ENCODE results near the gene AKT3. TPM values are rescaled to one million over a fixed set of nuclear protein-coding genes. Genes with fewer than 3 reads are reported as not detected.
A peak's percentile ranks its signal among the peaks of the same experiment; 100 is the strongest.
"Not testable (repeated sequence)": the region's sequence is repeated elsewhere in the genome, so short reads cannot be mapped to it uniquely, and the experiment has no call there.

Gene AKT3
- total RNA-seq, 1 donor from 2014 or later, result 38.5 TPM

DNA sequence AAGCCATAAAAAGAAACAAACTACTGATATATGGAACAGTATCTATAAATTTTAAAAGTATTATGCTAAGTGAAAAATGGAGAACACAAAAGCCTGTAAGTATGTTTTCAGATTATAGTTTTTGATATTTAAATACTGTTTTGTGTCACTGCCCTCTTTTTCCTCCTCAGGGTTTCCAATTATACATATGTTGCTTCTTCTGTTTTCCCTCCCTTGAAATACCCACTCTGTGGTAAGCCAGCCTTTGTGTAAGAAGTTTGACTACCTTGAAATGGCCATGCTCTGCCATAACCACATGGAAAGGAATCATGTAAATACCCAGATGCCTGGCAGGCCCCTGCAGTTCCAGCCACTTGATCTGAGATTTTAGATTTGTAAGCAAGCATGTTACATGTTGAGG is 248.3 kb downstream of the AKT3 start:
- Mint-ChIP-seq H3K36me3 (ENCODE audit: low read depth) (peaks cover 38% of the 10 kb centered on the region), H3K4me1 (peaks cover 9% of the 10 kb centered on the region), H3K27ac (no peak overlapping the region), H3K27me3 (no peaks in the 10 kb centered on the region), H3K4me3 (no peak overlapping the region), H3K9me3 (peaks cover 24% of the 10 kb centered on the region)
- intact Hi-C loops (cut with micrococcal nuclease), result no loop called here
- no peak for DNase-seq

- Mint-ChIP-seq H3K9me3 (peaks cover 9% of the 10 kb centered on the region), H3K4me3 (peak overlapping the region; percentile 29), H3K27ac (peak overlapping the region; percentile 62), H3K4me1 (peaks cover 24% of the 10 kb centered on the region), H3K27me3 (no peaks in the 10 kb centered on the region), H3K36me3 (ENCODE audit: low read depth) (peaks cover 22% of the 10 kb centered on the region)
- intact Hi-C loops (cut with micrococcal nuclease), result loop anchor here (2.0 to 5.0 kb wide), 4 partner anchors 14 to 724 kb away; no protein-coding TSS in a partner anchor
- DNase-seq, result peak; percentile 76
Measured at GRCh38 chr1:243598433-243598832, 251.6 kb downstream of the AKT3 start.

DNA sequence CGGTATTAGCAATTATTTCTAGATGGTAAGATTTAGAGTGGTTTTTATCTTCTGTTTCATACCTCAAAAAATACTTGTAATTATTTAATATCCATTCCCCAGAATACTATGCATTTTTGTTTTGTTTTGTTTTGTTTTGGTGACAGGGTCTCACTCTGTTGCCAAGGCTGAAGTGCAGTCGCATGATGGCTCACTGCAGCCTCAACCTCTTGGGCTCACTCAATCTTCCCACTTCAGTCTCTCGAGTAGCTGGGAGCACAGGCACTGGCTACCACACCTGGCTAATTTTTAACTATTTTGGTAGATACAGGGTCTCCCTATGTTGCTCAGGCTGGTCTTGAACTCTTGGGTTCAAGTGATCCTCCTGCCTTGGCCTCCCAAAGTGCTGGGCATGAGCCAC is 252.7 kb downstream of the AKT3 start:
- no peaks in the 10 kb centered on the region for H3K9me3 Mint-ChIP-seq
- intact Hi-C loops (cut with micrococcal nuclease), result loop anchor here (2.0 to 5.0 kb wide), 5 partner anchors 70 to 725 kb away; no protein-coding TSS in a partner anchor
- H3K27me3 Mint-ChIP-seq, result no peaks in the 10 kb centered on the region
- DNase-seq, result peak; percentile 56
- peak overlapping the region; percentile 13 for H3K27ac Mint-ChIP-seq
- H3K4me3 Mint-ChIP-seq, result no peak overlapping the region
- H3K36me3 Mint-ChIP-seq (ENCODE audit: low read depth), result peaks cover 21% of the 10 kb centered on the region
- H3K4me1 Mint-ChIP-seq, result peaks cover 24% of the 10 kb centered on the region

GRCh38 chr1:243596431-243597062 is 253.5 kb downstream of the AKT3 start:
- Mint-ChIP-seq H3K4me3 (peak overlapping the region; percentile 43), H3K27ac (peak overlapping the region; percentile 87), H3K4me1 (peaks cover 24% of the 10 kb centered on the region), H3K9me3 (no peaks in the 10 kb centered on the region), H3K27me3 (no peaks in the 10 kb centered on the region), H3K36me3 (ENCODE audit: low read depth) (peaks cover 19% of the 10 kb centered on the region)
- DNase-seq, result peak; percentile 81
- intact Hi-C loops (cut with micrococcal nuclease), result loop anchor here (1.0 to 5.0 kb wide), 7 partner anchors 8 to 726 kb away; no protein-coding TSS in a partner anchor

GRCh38 chr1:243595527-243596210 is 254.4 kb downstream of the AKT3 start:
- intact Hi-C loops (cut with micrococcal nuclease), result loop anchor here (1.0 to 5.0 kb wide), 7 partner anchors 7 to 727 kb away; no protein-coding TSS in a partner anchor
- DNase-seq, result peak; percentile 66
- H3K9me3 Mint-ChIP-seq, result peaks cover 3% of the 10 kb centered on the region
- H3K27me3 Mint-ChIP-seq, result no peaks in the 10 kb centered on the region
- peak overlapping the region; percentile 43 for H3K4me3 Mint-ChIP-seq
- peaks cover 17% of the 10 kb centered on the region for H3K36me3 Mint-ChIP-seq (ENCODE audit: low read depth)
- H3K4me1 Mint-ChIP-seq, result peaks cover 24% of the 10 kb centered on the region
- H3K27ac Mint-ChIP-seq, result peak overlapping the region; percentile 87

- Mint-ChIP-seq H3K36me3 (ENCODE audit: low read depth) (peaks cover 17% of the 10 kb centered on the region), H3K9me3 (peaks cover 7% of the 10 kb centered on the region), H3K4me3 (no peak overlapping the region), H3K27ac (no peak overlapping the region), H3K4me1 (peaks cover 24% of the 10 kb centered on the region), H3K27me3 (no peaks in the 10 kb centered on the region)
- intact Hi-C loops (cut with micrococcal nuclease), result no loop called here
- no peak for DNase-seq
Measured at GRCh38 chr1:243594455-243594854, 255.6 kb downstream of the AKT3 start.

DNA sequence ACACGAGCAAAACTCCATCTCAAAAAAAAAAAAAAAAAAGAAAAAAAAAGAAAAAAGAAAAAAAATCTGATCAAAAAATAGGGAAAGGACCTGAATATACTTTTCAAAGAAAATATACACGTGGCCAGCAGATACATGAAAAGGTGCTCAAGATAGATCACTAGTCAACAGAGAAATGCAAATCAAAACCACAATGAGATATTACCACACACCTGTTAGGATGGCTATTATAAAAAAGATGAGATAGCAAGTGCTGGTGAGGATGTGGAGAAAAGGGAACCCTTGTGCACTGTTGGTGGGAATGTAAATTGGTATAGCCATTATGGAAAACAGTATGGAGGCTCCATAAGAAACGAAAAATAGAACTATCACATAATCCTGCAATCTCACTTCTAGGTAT is 260.8 kb downstream of the AKT3 start:
- peaks cover 34% of the 10 kb centered on the region for H3K36me3 Mint-ChIP-seq (ENCODE audit: low read depth)

GRCh38 chr1:243587823-243588560 is 262.1 kb downstream of the AKT3 start:
- no peak for DNase-seq
- H3K4me1 Mint-ChIP-seq, result peaks cover 13% of the 10 kb centered on the region
- peaks cover 28% of the 10 kb centered on the region for H3K9me3 Mint-ChIP-seq
- H3K27me3 Mint-ChIP-seq, result no peaks in the 10 kb centered on the region
- peak overlapping the region; percentile 57 for H3K27ac Mint-ChIP-seq
- H3K4me3 Mint-ChIP-seq, result peak overlapping the region; percentile 6
- intact Hi-C loops (cut with micrococcal nuclease), result loop anchor here (1.0 to 10.0 kb wide), 3 partner anchors 8 to 171 kb away; no protein-coding TSS in a partner anchor
- peaks cover 42% of the 10 kb centered on the region for H3K36me3 Mint-ChIP-seq (ENCODE audit: low read depth)

More for the DNA sequence above, 260.8 kb downstream of the AKT3 start:
- H3K9me3 Mint-ChIP-seq, result peaks cover 16% of the 10 kb centered on the region
- not testable (repeated sequence) for DNase-seq, H3K4me3 Mint-ChIP-seq, H3K27ac Mint-ChIP-seq, H3K27me3 Mint-ChIP-seq
- H3K4me1 Mint-ChIP-seq, result peaks cover 13% of the 10 kb centered on the region
- intact Hi-C loops (cut with micrococcal nuclease), result loop anchor here (2.0 to 10.0 kb wide), 2 partner anchors 156 to 172 kb away; no protein-coding TSS in a partner anchor

DNA sequence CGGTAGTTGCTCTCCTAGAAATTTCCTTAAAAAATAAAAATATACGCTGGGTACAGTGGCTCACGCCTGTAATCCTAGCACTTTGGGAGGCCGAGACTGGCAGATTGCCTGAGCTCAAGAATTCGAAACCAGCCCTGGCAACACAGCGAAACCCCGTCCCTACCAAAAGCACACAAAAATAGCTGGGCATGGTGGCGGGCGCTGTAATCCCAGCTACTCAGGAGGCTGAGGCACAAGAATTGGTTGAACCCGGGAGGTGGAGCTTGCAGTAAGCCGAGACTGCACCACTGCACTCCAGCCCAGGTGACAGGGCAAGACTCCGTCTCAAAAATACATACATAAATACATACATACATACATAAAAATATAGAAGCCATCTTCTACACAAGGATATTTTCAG is 262.8 kb downstream of the AKT3 start:
- no peak overlapping the region for H3K27ac Mint-ChIP-seq
- peaks cover 13% of the 10 kb centered on the region for H3K4me1 Mint-ChIP-seq
- no peak overlapping the region for H3K4me3 Mint-ChIP-seq
- H3K36me3 Mint-ChIP-seq (ENCODE audit: low read depth), result peaks cover 47% of the 10 kb centered on the region
- no peaks in the 10 kb centered on the region for H3K27me3 Mint-ChIP-seq
- intact Hi-C loops (cut with micrococcal nuclease), result loop anchor here (10.0 kb wide), 1 partner anchor 158 kb away; no protein-coding TSS in a partner anchor
- H3K9me3 Mint-ChIP-seq, result peaks cover 33% of the 10 kb centered on the region
- DNase-seq, result no peak

DNA sequence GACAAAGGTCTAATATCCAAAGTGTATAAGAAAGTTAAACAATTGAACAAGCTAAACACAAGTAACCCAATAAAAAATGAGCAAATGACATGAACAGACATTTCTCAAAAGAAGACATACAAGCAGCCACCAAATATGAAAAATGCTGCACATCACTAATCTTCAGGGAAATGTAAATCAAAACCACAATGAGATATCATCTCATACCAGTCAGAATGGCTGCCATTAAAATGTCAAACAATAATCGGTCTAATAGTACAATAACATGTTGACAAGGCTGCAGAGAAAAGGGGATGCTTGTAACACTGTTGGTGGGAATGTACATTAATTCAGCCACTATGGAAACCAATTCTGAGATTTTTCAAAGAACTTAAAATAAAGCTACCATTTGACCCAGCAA is 264.1 kb downstream of the AKT3 start:
- Mint-ChIP-seq H3K9me3 (peaks cover 33% of the 10 kb centered on the region), H3K4me1 (peaks cover 13% of the 10 kb centered on the region)
- intact Hi-C loops (cut with micrococcal nuclease), result loop anchor here (2.0 to 10.0 kb wide), 2 partner anchors 13 to 159 kb away; no protein-coding TSS in a partner anchor

GRCh38 chr1:243582326-243582725 is 267.7 kb downstream of the AKT3 start:
- no peak overlapping the region for H3K27ac Mint-ChIP-seq
- DNase-seq, result no peak
- H3K27me3 Mint-ChIP-seq, result no peaks in the 10 kb centered on the region
- peaks cover 25% of the 10 kb centered on the region for H3K9me3 Mint-ChIP-seq
- intact Hi-C loops (cut with micrococcal nuclease), result loop anchor here (10.0 kb wide), 1 partner anchor 162 kb away; no protein-coding TSS in a partner anchor
- peaks cover 38% of the 10 kb centered on the region for H3K36me3 Mint-ChIP-seq (ENCODE audit: low read depth)
- no peak overlapping the region for H3K4me3 Mint-ChIP-seq
- no peaks in the 10 kb centered on the region for H3K4me1 Mint-ChIP-seq

More for the DNA sequence above, 264.1 kb downstream of the AKT3 start:
- H3K27ac Mint-ChIP-seq, result no peak overlapping the region
- H3K27me3 Mint-ChIP-seq, result no peaks in the 10 kb centered on the region
- peaks cover 49% of the 10 kb centered on the region for H3K36me3 Mint-ChIP-seq (ENCODE audit: low read depth)
- H3K4me3 Mint-ChIP-seq, result no peak overlapping the region
- DNase-seq, result no peak

- no peak for DNase-seq
- H3K36me3 Mint-ChIP-seq (ENCODE audit: low read depth), result peaks cover 38% of the 10 kb centered on the region
Measured at GRCh38 chr1:243580984-243581383, 269.1 kb downstream of the AKT3 start.

DNA sequence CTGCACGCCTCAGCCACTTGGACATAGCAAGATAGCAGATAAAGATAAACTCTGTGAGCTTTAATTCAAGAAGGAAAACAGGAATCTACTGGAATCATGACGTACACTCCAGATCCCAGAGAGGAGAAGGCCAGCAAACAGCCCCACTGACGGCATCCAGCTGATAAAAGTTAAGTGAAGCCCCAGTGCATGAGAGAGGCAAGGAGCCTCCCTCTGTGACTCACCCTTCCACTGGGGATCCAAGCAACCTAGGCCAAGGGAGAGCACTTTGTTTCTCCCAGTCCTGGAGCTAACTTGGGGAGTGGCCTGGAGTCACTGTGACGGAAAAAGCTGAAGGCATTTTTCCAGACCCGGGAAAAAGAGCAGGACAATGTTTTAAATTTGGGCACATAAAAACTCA is 270.0 kb downstream of the AKT3 start:
- DNase-seq, result no peak
- H3K9me3 Mint-ChIP-seq, result peaks cover 21% of the 10 kb centered on the region
- peaks cover 32% of the 10 kb centered on the region for H3K36me3 Mint-ChIP-seq (ENCODE audit: low read depth)
- no peaks in the 10 kb centered on the region for H3K27me3 Mint-ChIP-seq
- H3K4me1 Mint-ChIP-seq, result no peaks in the 10 kb centered on the region
- intact Hi-C loops (cut with micrococcal nuclease), result loop anchor here (10.0 kb wide), 1 partner anchor 165 kb away; no protein-coding TSS in a partner anchor
- no peak overlapping the region for H3K27ac Mint-ChIP-seq
- no peak overlapping the region for H3K4me3 Mint-ChIP-seq

More at GRCh38 chr1:243580984-243581383, 269.1 kb downstream of the AKT3 start:
- Mint-ChIP-seq H3K4me3 (no peak overlapping the region), H3K9me3 (peaks cover 25% of the 10 kb centered on the region), H3K27me3 (no peaks in the 10 kb centered on the region), H3K27ac (no peak overlapping the region), H3K4me1 (no peaks in the 10 kb centered on the region)
- intact Hi-C loops (cut with micrococcal nuclease), result loop anchor here (10.0 kb wide), 1 partner anchor 164 kb away; no protein-coding TSS in a partner anchor

Data from activated CD4-positive, alpha-beta T cell treated with anti-CD3 and anti-CD28 coated beads, Interleukin-2, amount 10 ng/mL, durations not matched to agents 24 days and 14 days (primary cell).